ENCODE data around the gene CD48.
"Not testable (repeated sequence)": the region's sequence is repeated elsewhere in the genome, so short reads cannot be mapped to it uniquely, and the experiment has no call there.

Gene CD48

GRCh38 chr1:160657250-160657781, 54.3 kb downstream of the CD48 start:
- Histone ChIP-seq H3K9me3 (no peaks in the 10 kb centered on the region), H3K4me3 (no peak overlapping the region), H3K4me1 (peaks cover 8% of the 10 kb centered on the region), H3K36me3 (replicated peaks) (no peaks in the 10 kb centered on the region), H3K27me3 (ENCODE audit: low read depth) (peaks cover 4% of the 10 kb centered on the region; the same call in 1 of the 2 replicates)
- in situ Hi-C loops (cut with MboI; ENCODE audit: low sequenced_read_pairs): no loop called here
- no peak for DNase-seq (ENCODE audit: low spot score in 2 of 2)

GRCh38 chr1:160656737-160657136, 54.9 kb downstream of the CD48 start:
- no peak for DNase-seq (ENCODE audit: low spot score in 2 of 2)
- H3K27me3 ChIP-seq (ENCODE audit: low read depth): peaks cover 1% of the 10 kb centered on the region; the same call in 1 of the 2 replicates
- H3K36me3 ChIP-seq (replicated peaks): no peaks in the 10 kb centered on the region
- H3K4me3 ChIP-seq: no peak overlapping the region
- in situ Hi-C loops (cut with MboI; ENCODE audit: low sequenced_read_pairs): no loop called here
- no peaks in the 10 kb centered on the region for H3K9me3 ChIP-seq
- peaks cover 14% of the 10 kb centered on the region for H3K4me1 ChIP-seq

DNA sequence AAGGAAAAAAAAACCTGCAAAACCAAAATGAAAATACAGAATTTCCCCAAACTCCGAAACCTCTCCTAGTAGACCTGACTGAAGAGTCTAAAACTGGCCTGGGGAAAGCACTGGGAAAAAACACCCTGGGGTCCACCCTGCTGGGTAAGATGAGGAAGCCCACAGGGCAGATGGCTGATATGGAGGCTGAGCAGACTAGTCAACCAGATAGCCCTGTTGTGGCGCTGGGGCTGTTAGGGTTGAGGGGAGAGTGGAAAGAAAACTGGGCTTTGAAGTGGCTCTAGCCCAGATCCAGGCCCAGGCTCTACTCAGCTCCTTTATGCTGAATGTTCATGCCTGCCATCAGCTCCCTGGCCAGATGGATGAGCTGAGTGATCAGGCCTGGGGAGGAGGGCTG, 58.0 kb downstream of the CD48 start:
- Histone ChIP-seq H3K4me3 (no peak overlapping the region), H3K9me3 (no peaks in the 10 kb centered on the region), H3K36me3 (replicated peaks) (no peaks in the 10 kb centered on the region), H3K4me1 (peaks cover 18% of the 10 kb centered on the region), H3K27me3 (ENCODE audit: low read depth) (no peaks in the 10 kb centered on the region)
- no peak for DNase-seq (ENCODE audit: low spot score in 2 of 2)
- in situ Hi-C loops (cut with MboI; ENCODE audit: low sequenced_read_pairs): no loop called here

DNA sequence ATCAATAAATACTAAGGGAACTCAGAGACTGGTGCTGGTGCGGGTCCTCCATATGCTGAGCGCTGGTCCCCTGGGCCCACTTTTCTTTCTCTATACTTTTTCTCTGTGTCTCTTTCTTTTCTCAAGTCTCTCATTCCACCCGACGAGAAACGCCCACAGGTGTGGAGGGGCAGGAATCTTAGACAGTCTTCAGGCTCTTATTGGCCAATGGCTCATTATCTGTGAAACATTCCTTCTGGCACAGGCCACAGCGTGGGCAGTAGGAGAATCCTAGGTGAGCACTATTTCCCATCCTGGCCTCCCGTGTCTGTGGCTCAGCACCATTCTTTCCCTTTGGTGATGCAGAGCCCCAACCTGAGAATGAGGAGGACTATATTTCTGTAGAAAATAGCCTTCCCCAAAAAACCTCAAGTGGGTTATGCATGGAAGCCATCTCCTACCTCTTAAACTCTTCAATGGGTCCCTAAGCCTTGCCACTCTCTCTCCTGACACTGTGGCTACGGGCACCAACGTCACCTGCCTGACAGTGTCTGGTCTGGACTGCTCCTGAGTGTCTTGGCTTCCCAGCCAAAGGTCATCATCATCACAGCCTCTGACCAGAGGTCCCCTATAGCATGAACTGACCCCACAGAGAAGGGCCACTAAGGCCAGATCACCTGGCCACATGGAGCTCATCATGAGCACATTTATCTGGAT, 58.5 kb downstream of the CD48 start:
- Histone ChIP-seq H3K9me3 (no peaks in the 10 kb centered on the region), H3K27me3 (ENCODE audit: low read depth) (no peaks in the 10 kb centered on the region), H3K4me1 (peaks cover 18% of the 10 kb centered on the region), H3K36me3 (replicated peaks) (no peaks in the 10 kb centered on the region), H3K4me3 (no peak overlapping the region)
- in situ Hi-C loops (cut with MboI; ENCODE audit: low sequenced_read_pairs): no loop called here
- no peak for DNase-seq (ENCODE audit: low spot score in 2 of 2)

GRCh38 chr1:160652065-160652641, 59.5 kb downstream of the CD48 start:
- in situ Hi-C loops (cut with MboI; ENCODE audit: low sequenced_read_pairs): not testable (repeated sequence)
- H3K4me1 ChIP-seq: peaks cover 18% of the 10 kb centered on the region

GRCh38 chr1:160651433-160652064, 60.1 kb downstream of the CD48 start:
- in situ Hi-C loops (cut with MboI; ENCODE audit: low sequenced_read_pairs): no loop called here
- H3K4me1 ChIP-seq: peaks cover 18% of the 10 kb centered on the region
- no peaks in the 10 kb centered on the region for H3K27me3 ChIP-seq (ENCODE audit: low read depth)
- no peaks in the 10 kb centered on the region for H3K9me3 ChIP-seq
- H3K4me3 ChIP-seq: no peak overlapping the region
- H3K36me3 ChIP-seq (replicated peaks): no peaks in the 10 kb centered on the region
- no peak for DNase-seq (ENCODE audit: low spot score in 2 of 2)

More at GRCh38 chr1:160652065-160652641, 59.5 kb downstream of the CD48 start:
- not testable (repeated sequence) for H3K4me3 ChIP-seq; H3K9me3 ChIP-seq; H3K36me3 ChIP-seq (replicated peaks); H3K27me3 ChIP-seq (ENCODE audit: low read depth)
- DNase-seq (ENCODE audit: low spot score in 2 of 2): peak; percentile 76 to 85

DNA sequence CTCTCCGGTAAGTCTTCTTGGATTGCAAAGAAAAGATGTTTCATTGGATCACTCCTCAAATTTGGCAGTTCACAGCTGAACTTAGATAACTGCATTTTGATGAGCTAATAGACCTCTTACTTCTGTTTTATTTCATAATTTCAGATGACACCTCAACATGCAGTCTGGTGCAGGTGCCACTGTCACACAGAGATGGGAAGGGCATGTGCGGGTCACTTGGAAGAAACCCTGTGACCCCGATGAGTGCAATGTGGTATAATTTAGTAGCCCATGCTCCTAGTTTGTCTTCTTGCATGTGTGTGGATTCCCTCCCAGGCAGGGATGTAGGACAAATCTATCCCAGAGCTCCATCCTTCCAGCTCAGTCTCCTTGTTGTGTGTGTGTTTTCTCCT, 64.3 kb downstream of the CD48 start:
- no peak for DNase-seq (ENCODE audit: low spot score in 2 of 2)
- H3K4me3 ChIP-seq: no peak overlapping the region
- no peaks in the 10 kb centered on the region for H3K36me3 ChIP-seq (replicated peaks)
- in situ Hi-C loops (cut with MboI; ENCODE audit: low sequenced_read_pairs): no loop called here
- no peaks in the 10 kb centered on the region for H3K27me3 ChIP-seq (ENCODE audit: low read depth)
- no peaks in the 10 kb centered on the region for H3K9me3 ChIP-seq
- H3K4me1 ChIP-seq: peaks cover 10% of the 10 kb centered on the region

DNA sequence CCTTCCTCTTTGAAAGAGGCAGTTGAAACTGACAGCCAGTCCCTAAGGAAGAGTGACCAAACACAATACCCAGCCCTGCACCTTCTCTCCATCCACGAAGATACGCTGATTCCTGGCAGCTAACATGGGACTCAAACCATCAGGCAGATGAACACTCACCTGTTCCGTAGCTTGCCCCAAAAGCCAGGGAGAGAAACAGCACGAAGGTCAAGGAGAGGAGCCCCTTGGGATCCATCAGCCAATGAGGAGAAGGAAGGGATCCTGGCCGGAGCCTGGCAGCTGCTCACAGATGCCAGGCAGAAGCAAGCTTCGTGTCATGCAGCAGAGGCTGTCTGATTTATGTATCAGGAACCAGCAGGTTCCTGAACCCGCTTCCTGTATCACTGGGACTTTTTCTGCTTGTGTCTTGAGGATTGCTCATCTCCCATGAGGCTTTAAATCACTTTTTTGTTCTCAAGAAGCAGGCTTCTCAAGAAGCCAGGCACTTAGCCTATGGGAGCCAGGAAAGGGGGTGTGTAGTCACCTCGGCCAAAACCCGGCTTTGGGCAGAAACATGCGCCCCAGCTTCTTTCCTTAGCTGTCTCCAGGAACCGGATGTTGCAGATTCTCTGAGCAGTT, 64.8 kb downstream of the CD48 start, which contains the start of gene SLAMF1:
TSS of gene SLAMF1 (minus strand) at position 334 of the 618 bp plus-strand sequence. CDS start at position 235, 99 bp downstream.
- in situ Hi-C loops (cut with MboI; ENCODE audit: low sequenced_read_pairs): no loop called here
- no peaks in the 10 kb centered on the region for H3K27me3 ChIP-seq (ENCODE audit: low read depth)
- DNase-seq (ENCODE audit: low spot score in 2 of 2): no peak
- peaks cover 5% of the 10 kb centered on the region for H3K4me1 ChIP-seq
- no peaks in the 10 kb centered on the region for H3K36me3 ChIP-seq (replicated peaks)
- no peak within 1 kb of the TSS for H3K4me3 ChIP-seq
- H3K9me3 ChIP-seq: no peaks in the 10 kb centered on the region

DNA sequence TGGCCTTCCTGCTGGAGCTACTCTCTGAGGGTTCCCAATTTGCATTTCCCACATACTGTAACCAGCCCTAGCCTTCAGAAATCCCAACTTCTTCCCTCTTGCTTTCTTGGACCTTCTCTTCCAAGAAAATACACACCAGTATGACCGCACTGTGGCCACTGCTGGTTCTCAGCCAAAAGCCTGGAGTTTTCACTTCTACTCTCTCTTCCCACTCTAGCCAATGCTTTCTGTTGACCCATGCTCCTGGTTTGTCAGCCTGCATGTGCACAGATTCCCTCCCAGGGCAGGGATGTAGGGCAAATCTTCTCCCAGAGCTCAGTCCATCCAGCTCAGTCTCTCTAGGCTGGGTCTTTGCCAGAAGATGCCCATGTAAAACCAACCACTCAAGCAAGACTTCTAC, 65.4 kb downstream of the CD48 start:
- H3K4me3 ChIP-seq: no peak overlapping the region
- DNase-seq (ENCODE audit: low spot score in 2 of 2): no peak
- no peaks in the 10 kb centered on the region for H3K36me3 ChIP-seq (replicated peaks)

DNA sequence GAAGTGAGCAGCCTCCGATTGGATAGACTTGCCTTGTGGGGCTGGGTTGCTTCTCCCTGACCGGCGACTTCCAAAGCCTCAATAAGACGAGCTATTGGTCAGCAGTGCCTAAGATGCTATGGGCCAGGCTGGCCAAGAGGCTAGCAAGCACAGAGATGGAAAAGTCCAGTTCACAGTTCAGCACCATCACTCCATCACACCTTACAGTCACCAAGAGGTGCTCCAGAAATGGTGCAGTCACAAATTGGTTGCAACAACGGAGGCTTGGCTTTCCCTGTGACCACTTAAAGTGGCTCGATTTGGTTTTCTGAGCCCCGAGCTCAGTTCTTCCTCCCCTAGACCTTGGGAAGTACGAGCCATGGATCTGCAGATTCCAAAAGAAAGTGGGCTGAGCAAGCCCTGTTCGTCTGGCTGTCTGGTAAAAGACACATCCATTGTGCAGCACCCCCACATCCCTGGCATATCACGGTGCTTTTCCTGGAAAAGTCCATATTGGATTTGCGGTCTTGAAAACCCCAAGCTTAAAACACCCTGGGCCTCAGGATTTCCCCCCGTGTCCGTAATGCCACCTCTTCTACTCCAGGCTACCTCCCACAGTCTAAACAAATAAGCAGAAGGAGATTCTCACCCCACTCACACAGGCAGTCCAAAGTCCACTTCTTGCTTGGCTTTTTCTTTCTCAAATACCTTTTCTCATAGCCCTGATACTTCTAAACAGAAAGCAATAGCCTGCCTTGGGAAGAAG, 66.1 kb downstream of the CD48 start:
- no peaks in the 10 kb centered on the region for H3K27me3 ChIP-seq (ENCODE audit: low read depth)
- no peak overlapping the region for H3K4me3 ChIP-seq
- H3K36me3 ChIP-seq (replicated peaks): no peaks in the 10 kb centered on the region
- no peaks in the 10 kb centered on the region for H3K4me1 ChIP-seq
- no peaks in the 10 kb centered on the region for H3K9me3 ChIP-seq
- in situ Hi-C loops (cut with MboI; ENCODE audit: low sequenced_read_pairs): no loop called here
- no peak for DNase-seq (ENCODE audit: low spot score in 2 of 2)

More for the DNA sequence above, 65.4 kb downstream of the CD48 start:
- no peaks in the 10 kb centered on the region for H3K9me3 ChIP-seq
- no peaks in the 10 kb centered on the region for H3K4me1 ChIP-seq
- in situ Hi-C loops (cut with MboI; ENCODE audit: low sequenced_read_pairs): no loop called here
- H3K27me3 ChIP-seq (ENCODE audit: low read depth): no peaks in the 10 kb centered on the region

GRCh38 chr1:160644399-160644798, 67.2 kb downstream of the CD48 start:
- Histone ChIP-seq H3K27me3 (ENCODE audit: low read depth) (no peaks in the 10 kb centered on the region), H3K9me3 (no peaks in the 10 kb centered on the region), H3K4me3 (no peak overlapping the region), H3K36me3 (replicated peaks) (no peaks in the 10 kb centered on the region), H3K4me1 (no peaks in the 10 kb centered on the region)
- no peak for DNase-seq (ENCODE audit: low spot score in 2 of 2)
- in situ Hi-C loops (cut with MboI; ENCODE audit: low sequenced_read_pairs): no loop called here

DNA sequence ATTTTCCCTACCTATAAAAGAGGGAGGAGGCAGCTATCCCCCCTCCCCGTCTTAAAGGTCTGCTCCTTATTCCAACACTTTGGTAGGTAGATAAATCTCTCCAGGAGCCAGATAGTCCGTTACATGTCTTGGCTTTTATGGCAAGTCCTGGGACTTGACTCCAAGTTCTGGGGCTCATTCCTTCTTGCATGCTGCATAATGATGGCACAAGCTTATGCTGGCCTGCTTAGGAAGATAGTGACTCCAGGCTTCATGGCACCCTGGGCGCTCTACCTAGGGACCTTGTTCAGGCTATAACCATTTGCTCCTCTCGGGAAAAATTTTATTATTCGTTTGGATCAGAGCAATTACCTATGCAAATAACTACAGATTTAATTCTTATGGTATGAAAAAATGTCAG, 68.5 kb downstream of the CD48 start:
- H3K4me1 ChIP-seq: no peaks in the 10 kb centered on the region
- H3K4me3 ChIP-seq: no peak overlapping the region
- H3K9me3 ChIP-seq: no peaks in the 10 kb centered on the region
- in situ Hi-C loops (cut with MboI; ENCODE audit: low sequenced_read_pairs): no loop called here
- no peaks in the 10 kb centered on the region for H3K27me3 ChIP-seq (ENCODE audit: low read depth)
- H3K36me3 ChIP-seq (replicated peaks): no peaks in the 10 kb centered on the region
- no peak for DNase-seq (ENCODE audit: low spot score in 2 of 2)

DNA sequence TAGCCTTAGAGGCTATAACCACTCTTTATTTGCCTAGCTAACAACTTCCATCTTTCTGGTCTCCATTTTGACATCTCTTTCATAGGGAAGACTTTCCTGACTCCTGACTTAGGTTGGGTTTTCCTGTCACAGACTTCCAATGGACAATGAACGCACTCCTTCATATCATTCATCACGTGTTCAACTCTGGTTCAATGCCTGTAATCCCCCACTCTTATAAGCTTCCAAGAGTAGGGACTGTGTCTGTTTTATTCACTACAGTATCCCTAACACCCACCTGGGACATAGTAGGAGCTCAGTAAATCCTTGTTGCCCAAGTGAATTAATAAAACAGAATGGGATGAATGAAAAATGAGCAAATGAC, 69.4 kb downstream of the CD48 start:
- H3K4me1 ChIP-seq: no peaks in the 10 kb centered on the region
- in situ Hi-C loops (cut with MboI; ENCODE audit: low sequenced_read_pairs): no loop called here
- no peak overlapping the region for H3K4me3 ChIP-seq

More for the DNA sequence above, 69.4 kb downstream of the CD48 start:
- no peak for DNase-seq (ENCODE audit: low spot score in 2 of 2)
- H3K27me3 ChIP-seq (ENCODE audit: low read depth): no peaks in the 10 kb centered on the region
- no peaks in the 10 kb centered on the region for H3K9me3 ChIP-seq
- H3K36me3 ChIP-seq (replicated peaks): no peaks in the 10 kb centered on the region
